HG02610 (cell line): ENCODE measurements around the gene FANK1.

Experiments
- ATAC-seq: cut with Tn5 transposase; IDR thresholded peaks from one replicate; pipeline ENCODE4 v1.9.1; 2021; ENCODE audit warnings: mild to moderate bottlenecking, moderate library complexity; ENCODE audit not compliant: unreplicated experiment

The FANK1 gene

DNA sequence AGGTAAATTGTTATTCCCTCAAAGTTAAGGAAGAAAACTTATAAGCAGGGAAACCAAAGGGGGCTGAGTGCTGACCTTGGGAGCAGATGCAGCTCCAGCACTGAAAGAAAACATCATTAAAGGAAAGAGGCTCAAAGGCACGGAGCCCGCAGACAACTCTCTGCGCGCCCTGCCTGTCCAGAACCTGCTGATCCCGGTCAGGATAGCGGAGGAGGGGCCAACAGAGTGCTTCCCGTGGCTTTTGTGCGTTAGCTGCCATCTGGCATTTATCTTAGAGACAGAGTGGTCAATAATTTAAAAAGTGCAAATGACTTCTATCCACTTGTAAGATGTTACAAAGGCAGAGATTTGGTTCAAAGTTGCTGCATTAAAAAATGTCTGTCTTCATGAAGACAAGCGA lies 162.1 kb downstream of the FANK1 start:
- no peak for ATAC-seq
